ENCODE measurements around the gene PPT2.

The PPT2 gene

GRCh38 chr6:32181148-32181702, 27.3 kb downstream of the PPT2 start:
- no peak overlapping the region for H3K4me2 ChIP-seq (ENCODE audit: low read depth, low read length)
- H4K20me1 ChIP-seq (ENCODE audit: insufficient read depth, low read length), result no peaks in the 10 kb centered on the region
- no peaks in the 10 kb centered on the region for H3K36me3 ChIP-seq (replicated peaks; ENCODE audit: insufficient read depth, low read length)
- no peak overlapping the region for H3K27ac ChIP-seq (ENCODE audit: low read length)
- H3K4me3 ChIP-seq (ENCODE audit: low read length), result no peak overlapping the region
- no peak for DNase-seq
- H3K9me3 ChIP-seq (replicated peaks; ENCODE audit: insufficient read depth, low read length), result no peaks in the 10 kb centered on the region
- no peak overlapping the region for H3K9ac ChIP-seq (ENCODE audit: low read length)
- no peak overlapping the region for H2AFZ ChIP-seq (ENCODE audit: low read length)
- peaks cover 18% of the 10 kb centered on the region for H3F3A ChIP-seq (ENCODE audit: insufficient read depth, low read length)
- H3K79me2 ChIP-seq (ENCODE audit: low read length), result peaks cover 8% of the 10 kb centered on the region
- H3K27me3 ChIP-seq (replicated peaks; ENCODE audit: insufficient read depth, low read length), result no peaks in the 10 kb centered on the region
- H3K9me2 ChIP-seq (replicated peaks; ENCODE audit: insufficient read depth, low read length), result no peaks in the 10 kb centered on the region
- no peak for TF ChIP-seq CTCF (IDR thresholded peaks at IDR 0.05; ENCODE audit: low read length)
- peaks cover 15% of the 10 kb centered on the region for H3K4me1 ChIP-seq (ENCODE audit: low read length)

GRCh38 chr6:32181915-32182529, 28.1 kb downstream of the PPT2 start:
- no peak overlapping the region for H3K4me3 ChIP-seq (ENCODE audit: low read length)
- no peak overlapping the region for H2AFZ ChIP-seq (ENCODE audit: low read length)
- no peaks in the 10 kb centered on the region for H3K36me3 ChIP-seq (replicated peaks; ENCODE audit: insufficient read depth, low read length)
- no peak for DNase-seq
- H3F3A ChIP-seq (ENCODE audit: insufficient read depth, low read length), result peaks cover 10% of the 10 kb centered on the region
- H3K9me3 ChIP-seq (replicated peaks; ENCODE audit: insufficient read depth, low read length), result no peaks in the 10 kb centered on the region
- no peak overlapping the region for H3K9ac ChIP-seq (ENCODE audit: low read length)
- H3K4me2 ChIP-seq (ENCODE audit: low read depth, low read length), result no peak overlapping the region
- H3K27ac ChIP-seq (ENCODE audit: low read length), result no peak overlapping the region
- no peaks in the 10 kb centered on the region for H3K9me2 ChIP-seq (replicated peaks; ENCODE audit: insufficient read depth, low read length)
- H3K4me1 ChIP-seq (ENCODE audit: low read length), result peaks cover 7% of the 10 kb centered on the region
- H3K27me3 ChIP-seq (replicated peaks; ENCODE audit: insufficient read depth, low read length), result no peaks in the 10 kb centered on the region
- TF ChIP-seq EZH2phosphoT487 (IDR thresholded peaks at IDR 0.05; ENCODE audit: low read length) (no peak), EZH2 (optimal IDR thresholded peaks at IDR 0.05; ENCODE audit: low read depth, low read length) (no peak), CTCF (IDR thresholded peaks at IDR 0.05; ENCODE audit: low read length) (no peak)
- H4K20me1 ChIP-seq (ENCODE audit: insufficient read depth, low read length), result no peaks in the 10 kb centered on the region
- peaks cover 8% of the 10 kb centered on the region for H3K79me2 ChIP-seq (ENCODE audit: low read length)

- no peak overlapping the region for H2AFZ ChIP-seq (ENCODE audit: low read length)
- peaks cover 8% of the 10 kb centered on the region for H3K79me2 ChIP-seq (ENCODE audit: low read length)
- no peak overlapping the region for H3K4me3 ChIP-seq (ENCODE audit: low read length)
- no peaks in the 10 kb centered on the region for H3K9me3 ChIP-seq (replicated peaks; ENCODE audit: insufficient read depth, low read length)
- peaks cover 5% of the 10 kb centered on the region for H3F3A ChIP-seq (ENCODE audit: insufficient read depth, low read length)
- TF ChIP-seq EZH2 (optimal IDR thresholded peaks at IDR 0.05; ENCODE audit: low read depth, low read length) (no peak), EZH2phosphoT487 (IDR thresholded peaks at IDR 0.05; ENCODE audit: low read length) (no peak), CTCF (IDR thresholded peaks at IDR 0.05; ENCODE audit: low read length) (no peak)
- no peak overlapping the region for H3K4me2 ChIP-seq (ENCODE audit: low read depth, low read length)
- H3K27me3 ChIP-seq (replicated peaks; ENCODE audit: insufficient read depth, low read length), result no peaks in the 10 kb centered on the region
- no peak overlapping the region for H3K27ac ChIP-seq (ENCODE audit: low read length)
- H3K9ac ChIP-seq (ENCODE audit: low read length), result no peak overlapping the region
- no peaks in the 10 kb centered on the region for H3K36me3 ChIP-seq (replicated peaks; ENCODE audit: insufficient read depth, low read length)
- peaks cover 5% of the 10 kb centered on the region for H3K4me1 ChIP-seq (ENCODE audit: low read length)
- no peak for DNase-seq
- H3K9me2 ChIP-seq (replicated peaks; ENCODE audit: insufficient read depth, low read length), result no peaks in the 10 kb centered on the region
- no peaks in the 10 kb centered on the region for H4K20me1 ChIP-seq (ENCODE audit: insufficient read depth, low read length)
Observed at GRCh38 chr6:32182555-32182981, 28.6 kb downstream of the PPT2 start.
